Naive thymus-derived CD8-positive, alpha-beta T cell (primary cell): ENCODE results near the gene DTL. TPM values are rescaled to one million over a fixed set of nuclear protein-coding genes. Genes with fewer than 3 reads are reported as not detected.

Source experiments
- ATAC-seq, 2 donors: fragments of 150-1000 bp; cut with Tn5 transposase in 1 of 2; sonication (Bioruptor Pico), chemical (Tn5 transposase) in 1 of 2; 1 replicate in 1 of 2; 2 replicates in 1 of 2; pipeline ENCODE4 v1.10.0; 2021; ENCODE audit warnings: mild to moderate bottlenecking in 2 of 2, moderate library complexity in 2 of 2
- POLR2A ChIA-PET: fragments of 350-600 bp; sonication (Branson Sonifier 250); formaldehyde crosslinking; loops from one replicate; lab custom pipeline; 2021; ENCODE audit warnings: antibody characterized with exemption; lab: Charles Lee
- DNase-seq, 10 donors: peaks; one replicate each; pipeline versions ENCODE4 v3.0.0 to v3.0.0-alpha.2; 2020 to 2022
- H3K27ac Mint-ChIP-seq, 10 donors: one replicate each; pipeline ENCODE4 v1.8.0; 2020 to 2022; ENCODE audit warnings: mild to moderate bottlenecking in 10 of 10, mixed read lengths in 10 of 10, moderate library complexity in 4 of 10, inconsistent platforms in 1 of 10
- H3K27me3 Mint-ChIP-seq, 5 donors: one replicate each; pipeline ENCODE4 v1.8.0; 2021 to 2022; ENCODE audit warnings: mixed read lengths in 5 of 5
- H3K36me3 Mint-ChIP-seq, 3 donors: one replicate each; pipeline ENCODE4 v1.8.0; 2020 to 2022; ENCODE audit warnings: mixed read lengths in 3 of 3, mild to moderate bottlenecking in 2 of 3, inconsistent platforms in 1 of 3
- H3K4me1 Mint-ChIP-seq, 4 donors: one replicate each; pipeline ENCODE4 v1.8.0; 2021 to 2022; ENCODE audit warnings: mixed read lengths in 4 of 4
- H3K4me3 Mint-ChIP-seq, 10 donors: one replicate each; pipeline ENCODE4 v1.8.0; 2020 to 2022; ENCODE audit warnings: mild to moderate bottlenecking in 10 of 10, mixed read lengths in 10 of 10, moderate library complexity in 6 of 10, inconsistent platforms in 1 of 10
- H3K9me3 Mint-ChIP-seq, 9 donors: one replicate each; pipeline ENCODE4 v1.8.0; 2020 to 2022; ENCODE audit warnings: mixed read lengths in 9 of 9, mild to moderate bottlenecking in 3 of 9, inconsistent platforms in 1 of 9, moderate library complexity in 1 of 9
- polyA plus RNA-seq, 3 donors: library from polyadenylated mRNA; unstranded; fragments of 300-500 nt; fragmentation: Illumina TruSeq; gene quantifications; one replicate each; pipeline ENCODE4 v1.2.3, GENCODE V29; 2021
- total RNA-seq, 8 experiments: library from RNA in 2 of 8; stranded (reverse) in 2 of 8; gene quantifications; one replicate each; pipeline ENCODE4 v1.2.3 and lab custom pipeline; 2021 to 2026

DTL gene
- total and polyA plus RNA-seq, 5 experiments from 2014 or later, result 0.11 to 0.62 (median 0.34) TPM

DNA sequence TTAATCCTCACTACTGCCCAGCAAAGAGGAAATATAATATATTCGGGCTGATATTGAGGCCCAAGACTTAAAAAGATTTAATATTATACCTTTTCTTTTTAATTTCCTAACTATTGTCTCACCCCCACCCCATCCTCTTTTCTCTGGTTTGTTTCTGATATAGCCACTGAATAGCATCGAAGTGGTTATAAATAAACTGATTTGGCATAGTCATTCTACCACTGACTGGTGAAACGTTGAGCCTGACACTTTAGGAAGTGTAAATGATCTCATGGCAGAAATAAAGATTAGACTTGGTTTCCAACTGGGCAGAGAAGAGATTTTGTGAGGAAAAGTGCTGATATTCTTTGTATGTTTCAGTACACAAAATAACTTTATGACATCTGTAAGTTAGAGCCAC is 39.3 kb downstream of the DTL start:
- no peak for ATAC-seq

DNA sequence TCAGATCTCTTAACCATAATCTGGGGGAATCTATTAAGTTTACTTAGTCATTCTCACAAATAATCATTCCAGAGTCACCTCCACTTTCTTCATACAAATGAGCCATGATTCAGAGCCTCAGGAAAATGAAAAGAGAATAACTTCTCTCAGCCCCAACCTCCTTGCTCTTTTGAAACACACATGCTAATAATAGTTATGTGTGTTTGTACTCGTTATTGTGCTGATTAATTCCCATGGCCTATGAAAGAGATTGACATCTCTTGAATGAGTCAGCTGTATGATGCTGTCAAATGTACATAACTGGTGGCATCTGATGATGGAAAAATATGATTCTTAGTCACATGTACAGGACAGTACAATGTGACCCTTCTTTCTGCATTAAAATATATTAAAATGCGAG is 41.5 kb downstream of the DTL start:
- Mint-ChIP-seq H3K9me3 (no peaks in the 10 kb centered on the region), H3K4me1 (no peaks in the 10 kb centered on the region), H3K36me3 (no peaks in the 10 kb centered on the region), H3K27ac (no peak overlapping the region), H3K4me3 (no peak overlapping the region), H3K27me3 (no peaks in the 10 kb centered on the region)
- POLR2A ChIA-PET, result no interaction called here
- ATAC-seq (no peak), DNase-seq (no peak)

More for the DNA sequence above, 39.3 kb downstream of the DTL start:
- no peak overlapping the region for H3K4me3 Mint-ChIP-seq
- no peaks in the 10 kb centered on the region for H3K36me3 Mint-ChIP-seq
- DNase-seq, result no peak
- H3K9me3 Mint-ChIP-seq, result no peaks in the 10 kb centered on the region
- H3K27ac Mint-ChIP-seq, result no peak overlapping the region
- POLR2A ChIA-PET, result no interaction called here
- no peaks in the 10 kb centered on the region for H3K27me3 Mint-ChIP-seq
- no peaks in the 10 kb centered on the region for H3K4me1 Mint-ChIP-seq

- H3K9me3 Mint-ChIP-seq, result no peaks in the 10 kb centered on the region
- no peaks in the 10 kb centered on the region for H3K36me3 Mint-ChIP-seq
- DNase-seq (no peak), ATAC-seq (no peak)
- no peaks in the 10 kb centered on the region for H3K27me3 Mint-ChIP-seq
- no peaks in the 10 kb centered on the region for H3K4me1 Mint-ChIP-seq
- H3K27ac Mint-ChIP-seq, result no peak overlapping the region
- POLR2A ChIA-PET, result no interaction called here
- H3K4me3 Mint-ChIP-seq, result no peak overlapping the region
Observed at GRCh38 chr1:212078826-212079225, 43.3 kb downstream of the DTL start.

- Mint-ChIP-seq H3K4me1 (no peaks in the 10 kb centered on the region), H3K27me3 (no peaks in the 10 kb centered on the region), H3K27ac (no peak overlapping the region), H3K9me3 (no peaks in the 10 kb centered on the region), H3K36me3 (no peaks in the 10 kb centered on the region), H3K4me3 (no peak overlapping the region)
- POLR2A ChIA-PET, result no interaction called here
- ATAC-seq, result no peak
- no peak for DNase-seq
Observed at GRCh38 chr1:212082765-212083406, 47.3 kb downstream of the DTL start.

GRCh38 chr1:212089560-212090163 is 54.1 kb downstream of the DTL start:
- H3K27ac Mint-ChIP-seq, result no peak overlapping the region
- no peak overlapping the region for H3K4me3 Mint-ChIP-seq
- POLR2A ChIA-PET, result no interaction called here
- ATAC-seq, result no peak
- no peaks in the 10 kb centered on the region for H3K27me3 Mint-ChIP-seq
- no peaks in the 10 kb centered on the region for H3K36me3 Mint-ChIP-seq
- peaks cover 0 to 8% (median 0%) of the 10 kb centered on the region in 9 donors for H3K9me3 Mint-ChIP-seq
- peaks cover 5 to 25% (median 7%) of the 10 kb centered on the region in 4 donors for H3K4me1 Mint-ChIP-seq
- no peak for DNase-seq

DNA sequence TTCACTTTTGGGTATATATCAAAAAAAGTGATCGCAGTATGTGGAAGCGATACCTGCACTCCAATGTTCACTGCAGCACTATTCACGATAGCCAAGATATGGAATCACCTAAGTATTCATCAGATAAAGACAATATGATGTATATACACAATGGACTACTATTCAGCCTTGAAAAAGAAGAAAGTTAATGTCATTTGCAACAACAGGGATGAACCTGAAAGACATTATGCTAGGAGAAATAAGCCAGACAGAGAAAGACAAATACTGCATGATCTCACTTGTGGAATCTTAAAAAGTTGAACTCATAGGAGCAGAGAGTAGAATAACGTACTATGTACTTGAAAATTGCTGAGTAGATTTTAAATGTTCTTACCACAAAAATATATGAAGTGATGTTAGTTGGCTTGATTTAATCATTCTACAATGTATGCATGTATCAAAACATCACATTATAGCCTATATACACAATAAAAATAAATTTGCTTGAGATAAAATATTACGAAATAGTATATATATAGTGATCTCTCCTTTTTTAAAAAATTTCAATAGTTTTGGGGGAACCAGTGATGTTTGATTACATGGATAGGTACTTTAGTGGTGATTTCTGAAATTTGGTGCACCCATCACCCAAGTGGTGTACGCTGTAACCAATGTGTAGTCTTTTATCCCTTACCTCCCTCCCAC is 56.0 kb downstream of the DTL start:
- ATAC-seq, result no peak
- Mint-ChIP-seq H3K9me3 (peaks cover 0 to 10% (median 6%) of the 10 kb centered on the region in 9 donors), H3K36me3 (peaks cover 0 to 8% (median 4%) of the 10 kb centered on the region in 3 donors), H3K4me3 (no peak overlapping the region), H3K27ac (no peak overlapping the region), H3K27me3 (no peaks in the 10 kb centered on the region), H3K4me1 (peaks cover 5 to 25% (median 7%) of the 10 kb centered on the region in 4 donors)
- POLR2A ChIA-PET, result no interaction called here
- no peak for DNase-seq

DNA sequence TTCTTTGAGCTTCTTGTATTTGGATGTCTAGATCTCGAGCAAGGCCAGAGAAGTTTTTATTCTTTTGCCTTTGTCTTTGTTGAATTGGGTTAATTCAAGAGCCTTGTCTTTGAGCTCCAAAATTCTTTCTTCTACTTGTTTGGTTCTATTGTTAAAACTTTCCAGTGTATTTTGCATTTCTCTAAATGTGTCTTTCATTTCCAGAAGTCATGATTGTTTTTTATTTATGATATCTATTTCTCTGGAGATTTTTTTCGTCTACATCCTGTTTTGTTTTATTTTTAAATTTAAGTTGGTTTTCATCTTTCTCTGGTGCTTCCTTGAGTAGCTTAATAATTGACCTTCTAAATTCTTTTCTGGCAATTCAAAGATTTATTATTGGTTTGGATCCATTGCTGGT is 61.8 kb downstream of the DTL start:
- Mint-ChIP-seq H3K27ac (no peak overlapping the region), H3K36me3 (peaks cover 0 to 20% (median 15%) of the 10 kb centered on the region in 3 donors), H3K4me3 (no peak overlapping the region), H3K27me3 (no peaks in the 10 kb centered on the region), H3K4me1 (no peaks in the 10 kb centered on the region), H3K9me3 (peaks cover 4 to 26% (median 17%) of the 10 kb centered on the region in 9 donors)
- POLR2A ChIA-PET, result no interaction called here
- ATAC-seq, result no peak
- DNase-seq, result no peak

DNA sequence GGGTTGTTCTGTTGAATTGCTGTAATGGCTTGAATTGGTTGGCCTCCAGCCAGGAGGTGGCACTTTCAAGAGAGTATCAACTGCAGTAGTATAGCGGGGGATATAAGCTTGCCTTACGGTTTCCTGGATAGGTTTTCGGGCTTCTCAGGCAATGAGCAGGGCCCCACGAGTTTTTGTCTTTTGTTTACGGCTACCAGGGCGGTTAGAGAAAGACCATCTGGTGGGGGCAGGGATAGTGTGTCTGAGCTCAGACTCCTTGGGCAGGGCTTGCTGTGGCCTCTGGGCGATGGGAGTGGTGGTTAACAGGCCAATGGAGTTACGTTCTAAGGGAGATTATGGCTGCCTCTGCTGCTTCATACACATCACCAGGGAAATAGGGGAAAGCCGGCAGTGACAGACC is 62.8 kb downstream of the DTL start:
- DNase-seq (no peak), ATAC-seq (no peak)
- H3K9me3 Mint-ChIP-seq, result peaks cover 4 to 26% (median 17%) of the 10 kb centered on the region in 9 donors
- POLR2A ChIA-PET, result no interaction called here
- peaks cover 0 to 20% (median 15%) of the 10 kb centered on the region in 3 donors for H3K36me3 Mint-ChIP-seq
- H3K4me3 Mint-ChIP-seq, result no peak overlapping the region
- H3K27me3 Mint-ChIP-seq, result no peaks in the 10 kb centered on the region
- H3K27ac Mint-ChIP-seq, result no peak overlapping the region
- H3K4me1 Mint-ChIP-seq, result no peaks in the 10 kb centered on the region

DNA sequence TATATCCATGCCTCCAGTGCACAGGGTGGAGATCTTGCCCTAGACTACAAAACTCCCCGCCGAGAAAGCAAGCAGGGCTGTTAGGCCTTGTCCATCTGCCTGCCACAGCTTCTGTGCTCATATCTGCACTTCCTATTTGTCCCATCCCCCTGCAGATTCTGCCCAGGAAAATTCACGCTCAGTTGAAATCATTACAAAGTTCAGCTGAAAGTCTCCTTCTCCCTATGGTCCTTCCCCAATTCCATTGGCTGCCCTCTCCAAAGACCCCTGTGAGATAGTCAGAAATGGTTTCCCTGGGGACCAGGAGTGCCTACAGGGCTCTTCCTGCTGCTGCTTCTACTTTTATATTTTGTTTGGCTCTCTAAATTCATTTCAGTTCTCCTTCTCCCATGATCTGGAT is 63.2 kb downstream of the DTL start:
- Mint-ChIP-seq H3K27me3 (no peaks in the 10 kb centered on the region), H3K9me3 (peaks cover 4 to 23% (median 17%) of the 10 kb centered on the region in 9 donors), H3K27ac (peak overlapping the region in 1 of 10 donors; percentile 65), H3K4me3 (no peak overlapping the region), H3K36me3 (peaks cover 0 to 20% (median 15%) of the 10 kb centered on the region in 3 donors), H3K4me1 (no peaks in the 10 kb centered on the region)
- no peak for DNase-seq
- ATAC-seq, result no peak
- POLR2A ChIA-PET, result no interaction called here

GRCh38 chr1:212101251-212101650 is 65.7 kb downstream of the DTL start:
- H3K4me3 Mint-ChIP-seq, result no peak overlapping the region
- peaks cover 0 to 15% (median 14%) of the 10 kb centered on the region in 3 donors for H3K36me3 Mint-ChIP-seq
- peaks cover 0 to under 1% (median 0%) of the 10 kb centered on the region in 4 donors for H3K4me1 Mint-ChIP-seq
- peaks cover 2 to 21% (median 14%) of the 10 kb centered on the region in 9 donors for H3K9me3 Mint-ChIP-seq
- no peak for ATAC-seq
- no peaks in the 10 kb centered on the region for H3K27me3 Mint-ChIP-seq
- POLR2A ChIA-PET, result no interaction called here
- no peak for DNase-seq
- H3K27ac Mint-ChIP-seq, result no peak overlapping the region

GRCh38 chr1:212101735-212102134 is 66.2 kb downstream of the DTL start:
- Mint-ChIP-seq H3K4me3 (no peak overlapping the region), H3K4me1 (peaks cover 0 to 2% (median 0%) of the 10 kb centered on the region in 4 donors), H3K27me3 (no peaks in the 10 kb centered on the region), H3K27ac (no peak overlapping the region), H3K36me3 (peaks cover 0 to 11% (median 9%) of the 10 kb centered on the region in 3 donors), H3K9me3 (peaks cover 0 to 16% (median 12%) of the 10 kb centered on the region in 9 donors)
- no peak for ATAC-seq
- POLR2A ChIA-PET, result no interaction called here
- no peak for DNase-seq

DNA sequence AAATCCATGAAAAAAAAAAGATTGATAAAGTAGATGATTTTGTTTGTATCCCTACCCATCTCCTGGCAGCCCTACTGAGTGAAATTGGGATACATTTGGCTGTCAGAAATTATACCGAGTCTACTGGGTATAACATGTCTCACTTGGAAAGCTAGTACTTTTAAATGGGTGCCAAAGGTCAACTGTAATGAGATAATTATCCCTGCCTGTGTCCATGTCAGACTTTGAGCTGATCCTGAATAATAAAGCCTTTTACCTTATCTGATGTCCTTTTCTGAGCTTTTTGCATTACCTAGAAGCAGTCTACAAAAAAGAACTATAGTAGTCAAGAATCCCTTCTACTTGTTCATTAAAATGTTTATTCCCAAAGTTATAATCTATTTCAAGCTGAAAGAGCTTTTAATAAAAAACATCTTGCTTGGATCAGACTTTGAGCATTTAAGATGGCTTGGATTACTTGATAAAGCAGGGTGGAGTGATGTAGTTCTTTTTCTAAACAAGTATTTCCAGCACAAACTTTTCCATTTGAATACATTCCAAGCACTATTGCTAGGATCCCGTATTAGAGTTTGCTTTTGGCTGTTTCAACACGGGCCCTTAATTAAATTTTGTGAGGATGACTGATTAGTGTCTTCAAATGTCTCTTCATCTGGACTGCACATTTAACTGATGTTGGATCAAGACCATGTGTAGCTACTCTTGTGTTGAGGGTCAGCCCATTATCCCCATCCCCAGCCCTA is 69.2 kb downstream of the DTL start:
- DNase-seq (no peak), ATAC-seq (no peak)
- Mint-ChIP-seq H3K9me3 (no peaks in the 10 kb centered on the region), H3K4me1 (peaks cover 3 to 15% (median 11%) of the 10 kb centered on the region in 4 donors), H3K27me3 (no peaks in the 10 kb centered on the region), H3K36me3 (no peaks in the 10 kb centered on the region), H3K27ac (peak overlapping the region in 1 of 10 donors; percentile 35), H3K4me3 (no peak overlapping the region)
- POLR2A ChIA-PET, result no interaction called here
